WTC11 (cell line): ENCODE measurements around the gene RHBDD2. TPM values are rescaled to one million over a fixed set of nuclear protein-coding genes. Genes with fewer than 3 reads are reported as not detected.

ENCODE experiments used
- ATAC-seq: fragments of 200-7000 bp; cut with Tn5 transposase; 2 replicates; pipeline ENCODE4 v1.10.0; 2021; ENCODE audit warnings: mild to moderate bottlenecking, moderate library complexity
- CTCF ChIA-PET: fragments of 300-600 bp; sonication (Branson Sonifier 250); formaldehyde crosslinking; loops from one replicate; lab custom pipeline; 2021; ENCODE audit warnings: antibody characterized with exemption; lab: Charles Lee
- POLR2A ChIA-PET: fragments of 350-600 bp; sonication (Branson Sonifier 250); formaldehyde crosslinking; loops from one replicate; lab custom pipeline; 2021; ENCODE audit warnings: antibody characterized with exemption; lab: Charles Lee
- DNase-seq: peaks from one replicate; pipeline ENCODE4 v3.0.0; 2021; ENCODE audit warnings: low spot score
- H3K27ac Mint-ChIP-seq: 2 replicates; pipeline ENCODE4 v1.8.0; 2021; ENCODE audit warnings: mixed read lengths
- H3K27me3 Mint-ChIP-seq: 2 replicates; pipeline ENCODE4 v1.8.0; 2021; ENCODE audit warnings: low read depth, mild to moderate bottlenecking, moderate library complexity, mixed read lengths
- H3K36me3 Mint-ChIP-seq: 2 replicates; pipeline ENCODE4 v1.8.0; 2021; ENCODE audit warnings: mixed read lengths
- H3K4me1 Mint-ChIP-seq: 2 replicates; pipeline ENCODE4 v1.8.0; 2022; ENCODE audit warnings: mixed read lengths
- H3K4me3 Mint-ChIP-seq: 2 replicates; pipeline ENCODE4 v1.8.0; 2021; ENCODE audit warnings: mild to moderate bottlenecking, moderate library complexity, mixed read lengths
- H3K9me3 Mint-ChIP-seq: 2 replicates; pipeline ENCODE4 v1.8.0; 2021; ENCODE audit warnings: mixed read lengths
- ARID4B ChIP-seq: sonication (generic); formaldehyde crosslinking; IDR thresholded peaks from 2 replicates; pipeline ENCODE4 v1.8.0; 2023; ENCODE audit warnings: missing genetic modification reagents, mild to moderate bottlenecking, borderline replicate concordance
- CTCF ChIP-seq: fragments of 200-600 bp; IDR thresholded peaks from 2 replicates; pipeline ENCODE4 v1.8.0; 2022; ENCODE audit warnings: antibody characterized with exemption
- E2F1 ChIP-seq: sonication (generic); formaldehyde crosslinking; IDR thresholded peaks from 2 replicates; pipeline ENCODE4 v1.8.0; 2022; ENCODE audit warnings: mild to moderate bottlenecking, missing genetic modification reagents
- ERG ChIP-seq: fragments of 250-450 bp; sonication (Bioruptor Pico); IDR thresholded peaks from 2 replicates; pipeline ENCODE4 v1.8.0; 2021; ENCODE audit warnings: mild to moderate bottlenecking
- ESRRA ChIP-seq: sonication (generic); formaldehyde crosslinking; IDR thresholded peaks from 2 replicates; pipeline ENCODE4 v1.8.1; 2022; ENCODE audit warnings: mild to moderate bottlenecking, missing genetic modification reagents, borderline replicate concordance
- FOXK1 ChIP-seq: sonication (generic); formaldehyde crosslinking; IDR thresholded peaks from 2 replicates; pipeline ENCODE4 v1.8.0; 2022; ENCODE audit warnings: mild to moderate bottlenecking, moderate library complexity, missing genetic modification reagents
- HMGXB4 ChIP-seq: sonication (generic); formaldehyde crosslinking; IDR thresholded peaks from 2 replicates; pipeline ENCODE4 v1.8.1; 2023; ENCODE audit warnings: mild to moderate bottlenecking, moderate library complexity, missing genetic modification reagents
- JUN ChIP-seq: sonication (generic); formaldehyde crosslinking; IDR thresholded peaks from 2 replicates; pipeline ENCODE4 v1.8.0; 2023; ENCODE audit warnings: mild to moderate bottlenecking, missing genetic modification reagents
- MXD4 ChIP-seq: fragments of 250-450 bp; sonication (Bioruptor Pico); IDR thresholded peaks from 2 replicates; pipeline ENCODE4 v1.8.0; 2021; ENCODE audit warnings: mild to moderate bottlenecking, moderate library complexity, borderline replicate concordance
- NFYB ChIP-seq: sonication (generic); formaldehyde crosslinking; conservative IDR thresholded peaks from 2 replicates; pipeline ENCODE4 v1.8.0; 2022; ENCODE audit warnings: low read depth, missing genetic modification reagents
- OVOL2 ChIP-seq: fragments of 250-450 bp; sonication (Bioruptor Pico); IDR thresholded peaks from 2 replicates; pipeline ENCODE4 v1.9.0; 2021; ENCODE audit warnings: mild to moderate bottlenecking, borderline replicate concordance
- PREB ChIP-seq: sonication (generic); formaldehyde crosslinking; IDR thresholded peaks from 2 replicates; pipeline ENCODE4 v1.8.1; 2022; ENCODE audit warnings: mild to moderate bottlenecking, missing genetic modification reagents, moderate library complexity, borderline replicate concordance
- RELA ChIP-seq: sonication (generic); formaldehyde crosslinking; IDR thresholded peaks from 2 replicates; pipeline ENCODE4 v1.8.1; 2022; ENCODE audit warnings: missing genetic modification reagents, mild to moderate bottlenecking, borderline replicate concordance
- SMAD3 ChIP-seq: sonication (generic); formaldehyde crosslinking; IDR thresholded peaks from 2 replicates; pipeline ENCODE4 v1.8.0; 2022; ENCODE audit warnings: missing genetic modification reagents, mild to moderate bottlenecking, borderline replicate concordance
- SP1 ChIP-seq: sonication (generic); formaldehyde crosslinking; conservative IDR thresholded peaks from 2 replicates; pipeline ENCODE4 v1.8.1; 2022; ENCODE audit warnings: missing genetic modification reagents
- TP53 ChIP-seq: sonication (generic); formaldehyde crosslinking; IDR thresholded peaks from 2 replicates; pipeline ENCODE4 v1.8.1; 2023; ENCODE audit warnings: mild to moderate bottlenecking, missing genetic modification reagents
- ZBTB43 ChIP-seq: sonication (generic); formaldehyde crosslinking; IDR thresholded peaks from 2 replicates; pipeline ENCODE4 v1.8.1; 2023; ENCODE audit warnings: mild to moderate bottlenecking, missing genetic modification reagents
- ZMAT4 ChIP-seq: fragments of 250-450 bp; sonication (Bioruptor Pico); IDR thresholded peaks from 2 replicates; pipeline ENCODE4 v1.9.0; 2021; ENCODE audit warnings: mild to moderate bottlenecking
- total RNA-seq: library from RNA; stranded (reverse); gene quantifications from 3 replicates; pipeline ENCODE4 v1.2.3, GENCODE V29; 2021

Gene RHBDD2
- total RNA-seq, 1 experiment from 2014 or later, result 34.3 TPM

- no peaks in the 10 kb centered on the region for H3K4me1 Mint-ChIP-seq
- DNase-seq (no peak), ATAC-seq (no peak)
- no peaks in the 10 kb centered on the region for H3K9me3 Mint-ChIP-seq
- TF ChIP-seq ZBTB43 (CRISPR knock-in tag) (no peak), ERG (no peak), HMGXB4 (CRISPR knock-in tag) (no peak), NFYB (CRISPR knock-in tag) (no peak), E2F1 (no peak), OVOL2 (CRISPR knock-in tag) (no peak), ZMAT4 (CRISPR knock-in tag) (no peak), ARID4B (CRISPR knock-in tag) (no peak)
- POLR2A ChIA-PET, result interaction anchor here (0.6 to 1.0 kb wide), 3 partner anchors 46 to 425 kb away, joined by 3 to 8 read pairs (median 3); partner anchors contain the start of genes MDH2 and STYXL1
- no peak overlapping the region for H3K4me3 Mint-ChIP-seq
- no peaks in the 10 kb centered on the region for H3K36me3 Mint-ChIP-seq
- H3K27ac Mint-ChIP-seq, result no peak overlapping the region
- peaks cover 3% of the 10 kb centered on the region; the same call in 1 of the 2 replicates for H3K27me3 Mint-ChIP-seq
- CTCF ChIA-PET, result interaction anchor here (1.1 kb wide), 1 partner anchor 149 kb away, joined by 3 read pairs; no protein-coding TSS in a partner anchor
Observed at GRCh38 chr7:75870557-75871161, 8.2 kb upstream of the RHBDD2 start.

GRCh38 chr7:75872073-75872782 lies 6.6 kb upstream of the RHBDD2 start:
- ChIA-PET CTCF (interaction anchor here (0.9 to 1.0 kb wide), 2 partner anchors 9 to 148 kb away, joined by 3 to 7 read pairs; no protein-coding TSS in a partner anchor), POLR2A (interaction anchor here (0.7 to 0.8 kb wide), 2 partner anchors 42 to 123 kb away, joined by 3 read pairs; no protein-coding TSS in a partner anchor)
- no peaks in the 10 kb centered on the region for H3K36me3 Mint-ChIP-seq
- peaks cover 3% of the 10 kb centered on the region; the same call in 1 of the 2 replicates for H3K27me3 Mint-ChIP-seq
- DNase-seq (no peak), ATAC-seq (no peak)
- no peaks in the 10 kb centered on the region for H3K9me3 Mint-ChIP-seq
- H3K4me3 Mint-ChIP-seq, result no peak overlapping the region
- H3K4me1 Mint-ChIP-seq, result peaks cover 5% of the 10 kb centered on the region
- peak overlapping the region; percentile 44; the same call in 1 of the 2 replicates for H3K27ac Mint-ChIP-seq
- TF ChIP-seq MXD4 (CRISPR knock-in tag) (no peak), PREB (CRISPR knock-in tag) (no peak), RELA (CRISPR knock-in tag) (no peak), ESRRA (CRISPR knock-in tag) (no peak), CTCF (no peak), SMAD3 (CRISPR knock-in tag) (no peak), TP53 (CRISPR knock-in tag) (no peak), JUN (CRISPR knock-in tag) (no peak), FOXK1 (CRISPR knock-in tag) (no peak), SP1 (no peak)
